ENCODE measurements around the gene CDH23. TPM values are rescaled to one million over a fixed set of nuclear protein-coding genes. Genes with fewer than 3 reads are reported as not detected.

The CDH23 gene
- total RNA-seq, 1 experiment from 2014 or later, result 0.34 TPM

GRCh38 chr10:71641449-71641848 lies 244.7 kb downstream of the CDH23 start:
- Histone ChIP-seq H3K27me3 (replicated peaks; ENCODE audit: control insufficient read depth, insufficient read depth, low read length) (no peaks in the 10 kb centered on the region), H3K4me1 (peaks cover 39% of the 10 kb centered on the region), H3K9me3 (no peaks in the 10 kb centered on the region), H3K4me3 (ENCODE audit: low read depth, low read length) (no peak overlapping the region), H3K36me3 (ENCODE audit: control insufficient read depth, insufficient read depth, low read length) (no peaks in the 10 kb centered on the region)
- H3K9me3 Mint-ChIP-seq (ENCODE audit: unreplicated experiment), result no peaks in the 10 kb centered on the region
- no peak overlapping the region for H3K27ac Mint-ChIP-seq (ENCODE audit: unreplicated experiment)
- no peak for DNase-seq
- H3K27me3 Mint-ChIP-seq (ENCODE audit: insufficient read depth, unreplicated experiment), result no peaks in the 10 kb centered on the region
- H3K4me1 Mint-ChIP-seq (ENCODE audit: low read depth, unreplicated experiment), result peaks cover 31% of the 10 kb centered on the region
- TF ChIP-seq CTCF (IDR thresholded peaks at IDR 0.05; ENCODE audit: insufficient read depth in 1 of 2, low read depth in 1 of 2, low read length in 1 of 2, severe bottlenecking in 1 of 2, unreplicated experiment in 1 of 2), result no peak
- H3K36me3 Mint-ChIP-seq (ENCODE audit: insufficient read depth, unreplicated experiment), result no peaks in the 10 kb centered on the region
- CTCF ChIA-PET, result no interaction called here
- POLR2A ChIA-PET, result no interaction called here
- intact Hi-C loops (cut with micrococcal nuclease; ENCODE audit: unreplicated experiment), result no loop called here
- no peak overlapping the region for H3K4me3 Mint-ChIP-seq (ENCODE audit: unreplicated experiment)
- no TSS peak for BruUV-seq (replicated peaks)

GRCh38 chr10:71641986-71642385 lies 245.3 kb downstream of the CDH23 start:
- Mint-ChIP-seq H3K27me3 (ENCODE audit: insufficient read depth, unreplicated experiment) (no peaks in the 10 kb centered on the region), H3K4me1 (ENCODE audit: low read depth, unreplicated experiment) (peaks cover 26% of the 10 kb centered on the region), H3K27ac (ENCODE audit: unreplicated experiment) (no peak overlapping the region), H3K9me3 (ENCODE audit: unreplicated experiment) (no peaks in the 10 kb centered on the region), H3K36me3 (ENCODE audit: insufficient read depth, unreplicated experiment) (no peaks in the 10 kb centered on the region), H3K4me3 (ENCODE audit: unreplicated experiment) (no peak overlapping the region)
- intact Hi-C loops (cut with micrococcal nuclease; ENCODE audit: unreplicated experiment), result no loop called here
- BruUV-seq (replicated peaks), result no TSS peak
- no peak overlapping the region for H3K4me3 ChIP-seq (ENCODE audit: low read depth, low read length)
- peaks cover 34% of the 10 kb centered on the region for H3K4me1 ChIP-seq
- TF ChIP-seq CTCF (IDR thresholded peaks at IDR 0.05; ENCODE audit: insufficient read depth in 1 of 2, low read depth in 1 of 2, low read length in 1 of 2, severe bottlenecking in 1 of 2, unreplicated experiment in 1 of 2), result no peak
- H3K36me3 ChIP-seq (ENCODE audit: control insufficient read depth, insufficient read depth, low read length), result no peaks in the 10 kb centered on the region
- CTCF ChIA-PET, result no interaction called here
- POLR2A ChIA-PET, result no interaction called here
- H3K27me3 ChIP-seq (replicated peaks; ENCODE audit: control insufficient read depth, insufficient read depth, low read length), result no peaks in the 10 kb centered on the region
- H3K9me3 ChIP-seq, result no peaks in the 10 kb centered on the region
- no peak for DNase-seq

- ChIA-PET CTCF (no interaction called here), POLR2A (no interaction called here)
- no TSS peak for BruUV-seq (replicated peaks)
- no peaks in the 10 kb centered on the region for H3K36me3 Mint-ChIP-seq (ENCODE audit: insufficient read depth, unreplicated experiment)
- H3K27ac Mint-ChIP-seq (ENCODE audit: unreplicated experiment), result no peak overlapping the region
- intact Hi-C loops (cut with micrococcal nuclease; ENCODE audit: unreplicated experiment), result no loop called here
- DNase-seq, result no peak
- peaks cover 15% of the 10 kb centered on the region for H3K4me1 ChIP-seq
- no peak for TF ChIP-seq CTCF (IDR thresholded peaks at IDR 0.05; ENCODE audit: insufficient read depth in 1 of 2, low read depth in 1 of 2, low read length in 1 of 2, severe bottlenecking in 1 of 2, unreplicated experiment in 1 of 2)
- no peak overlapping the region for H3K4me3 Mint-ChIP-seq (ENCODE audit: unreplicated experiment)
- H3K27me3 ChIP-seq (replicated peaks; ENCODE audit: control insufficient read depth, insufficient read depth, low read length), result no peaks in the 10 kb centered on the region
- no peaks in the 10 kb centered on the region for H3K9me3 ChIP-seq
- H3K36me3 ChIP-seq (ENCODE audit: control insufficient read depth, insufficient read depth, low read length), result no peaks in the 10 kb centered on the region
- no peak overlapping the region for H3K4me3 ChIP-seq (ENCODE audit: low read depth, low read length)
- no peaks in the 10 kb centered on the region for H3K9me3 Mint-ChIP-seq (ENCODE audit: unreplicated experiment)
- H3K27me3 Mint-ChIP-seq (ENCODE audit: insufficient read depth, unreplicated experiment), result no peaks in the 10 kb centered on the region
- peaks cover 21% of the 10 kb centered on the region for H3K4me1 Mint-ChIP-seq (ENCODE audit: low read depth, unreplicated experiment)
These were observed 247.2 kb downstream of the CDH23 start for GRCh38 chr10:71643904-71644303.

All from Caco-2 (cell line).